Loucy (cell line): ENCODE measurements around the gene CIDEA.

Source experiments
- CTCF ChIP-seq: fragments of 200-600 bp; sonication (generic); conservative IDR thresholded peaks from 2 replicates; pipeline ENCODE4 v1.5.1; 2014; ENCODE audit warnings: mild to moderate bottlenecking, antibody characterized with exemption, low read length
- EZH2phosphoT487 ChIP-seq: fragments of 200-600 bp; IDR thresholded peaks from 2 replicates; pipeline ENCODE4 v1.6.1; 2018; ENCODE audit warnings: antibody characterized with exemption, mild to moderate bottlenecking, moderate library complexity, borderline replicate concordance

- no peak for TF ChIP-seq EZH2phosphoT487
- no peak for TF ChIP-seq CTCF
Observed at GRCh38 chr18:12310762-12311161, 56.6 kb downstream of the CIDEA start.
